Measurements from ENCODE around the gene ENKUR.

- TF ChIP-seq REST (IDR thresholded peaks at IDR 0.05; ENCODE audit: insufficient read depth in 1 of 2, low read depth in 2 of 2, low read length in 2 of 2) (no peak), POLR2AphosphoS5 (IDR thresholded peaks at IDR 0.05; ENCODE audit: low read depth, low read length) (no peak), SIN3A (IDR thresholded peaks at IDR 0.05; ENCODE audit: borderline replicate concordance, insufficient read depth, low read length) (no peak)
These were observed 36.3 kb downstream of the ENKUR start for GRCh38 chr10:24979685-24980084.
